ENCODE data around the gene NAA38. TPM values are rescaled to one million over a fixed set of nuclear protein-coding genes. Genes with fewer than 3 reads are reported as not detected.
"Not testable (repeated sequence)": the region's sequence is repeated elsewhere in the genome, so short reads cannot be mapped to it uniquely, and the experiment has no call there.

NAA38 gene
- total RNA-seq, 6 experiments from 2014 or later: 27.2 to 43.0 (median 30.8) TPM

DNA sequence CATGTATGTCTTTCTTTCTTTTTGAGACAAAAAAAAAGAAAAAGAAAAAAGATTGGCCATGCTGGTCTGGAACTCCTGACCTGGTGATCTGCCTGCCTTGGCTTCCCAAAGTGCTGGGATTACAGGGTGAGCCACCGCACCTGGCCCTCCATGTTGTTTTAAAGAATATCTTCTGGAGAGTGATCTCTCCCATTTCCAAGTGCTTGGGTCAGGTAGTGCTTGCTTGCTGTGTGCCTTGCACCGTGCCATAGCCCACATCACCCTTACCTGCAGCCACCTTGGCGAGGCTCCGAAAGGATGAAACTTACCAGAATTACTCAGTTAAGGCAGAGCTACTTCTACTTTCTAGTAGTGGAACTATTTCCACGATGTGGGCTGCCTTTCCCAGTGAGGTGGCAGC, 42.4 kb downstream of the NAA38 start:
- WGBS (ENCODE audit: insufficient coverage, low coverage, low lambda C conversion rate, missing lambda C conversion rate): 75% methylated on average over 4 of the region's 5 CpGs
- intact Hi-C loops (cut with DNase I): loop anchor here in 1 of 2 donors (5.0 kb wide), 1 partner anchor 37 kb away; no protein-coding TSS in a partner anchor

DNA sequence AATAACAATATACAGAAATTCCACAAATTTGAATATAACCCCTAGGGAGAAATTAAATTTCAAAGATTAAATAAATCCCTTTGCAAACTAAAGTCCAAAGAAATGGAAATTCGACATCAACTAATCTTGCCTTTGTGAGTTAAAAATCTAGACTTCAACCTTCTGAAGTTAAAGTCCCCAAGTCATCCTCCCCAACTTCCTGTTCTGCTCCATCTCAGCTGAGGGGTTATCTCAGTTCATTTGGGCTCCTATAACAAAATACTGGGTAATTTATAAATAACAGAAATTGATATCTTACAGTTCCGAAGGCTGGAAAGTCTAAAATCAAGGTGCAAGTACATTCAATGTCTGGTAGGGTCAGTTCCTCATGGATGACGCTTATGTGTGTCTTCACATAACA, 46.1 kb downstream of the NAA38 start:
- Histone ChIP-seq H3K9me3 (no peaks in the 10 kb centered on the region), H3K36me3 (no peaks in the 10 kb centered on the region), H3K27ac (no peak overlapping the region), H3K4me1 (no peaks in the 10 kb centered on the region), H3K27me3 (no peaks in the 10 kb centered on the region), H3K4me3 (no peak overlapping the region)
- no peak for TF ChIP-seq POLR2A (IDR thresholded peaks at IDR 0.05)
- TF ChIP-seq, protein P1, sequence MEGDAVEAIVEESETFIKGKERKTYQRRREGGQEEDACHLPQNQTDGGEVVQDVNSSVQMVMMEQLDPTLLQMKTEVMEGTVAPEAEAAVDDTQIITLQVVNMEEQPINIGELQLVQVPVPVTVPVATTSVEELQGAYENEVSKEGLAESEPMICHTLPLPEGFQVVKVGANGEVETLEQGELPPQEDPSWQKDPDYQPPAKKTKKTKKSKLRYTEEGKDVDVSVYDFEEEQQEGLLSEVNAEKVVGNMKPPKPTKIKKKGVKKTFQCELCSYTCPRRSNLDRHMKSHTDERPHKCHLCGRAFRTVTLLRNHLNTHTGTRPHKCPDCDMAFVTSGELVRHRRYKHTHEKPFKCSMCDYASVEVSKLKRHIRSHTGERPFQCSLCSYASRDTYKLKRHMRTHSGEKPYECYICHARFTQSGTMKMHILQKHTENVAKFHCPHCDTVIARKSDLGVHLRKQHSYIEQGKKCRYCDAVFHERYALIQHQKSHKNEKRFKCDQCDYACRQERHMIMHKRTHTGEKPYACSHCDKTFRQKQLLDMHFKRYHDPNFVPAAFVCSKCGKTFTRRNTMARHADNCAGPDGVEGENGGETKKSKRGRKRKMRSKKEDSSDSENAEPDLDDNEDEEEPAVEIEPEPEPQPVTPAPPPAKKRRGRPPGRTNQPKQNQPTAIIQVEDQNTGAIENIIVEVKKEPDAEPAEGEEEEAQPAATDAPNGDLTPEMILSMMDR (IDR thresholded peaks at IDR 0.05): no peak
- no peak for DNase-seq
- 60% methylated on average over 3 of the region's 3 CpGs for WGBS (ENCODE audit: insufficient coverage, low coverage, low lambda C conversion rate, missing lambda C conversion rate)
- intact Hi-C loops (cut with DNase I): no loop called here
- no peak for ATAC-seq

More for the DNA sequence above, 42.4 kb downstream of the NAA38 start:
- ATAC-seq (no peak), DNase-seq (no peak)
- Histone ChIP-seq H3K36me3 (no peaks in the 10 kb centered on the region), H3K4me1 (no peaks in the 10 kb centered on the region), H3K4me3 (no peak overlapping the region), H3K9me3 (no peaks in the 10 kb centered on the region), H3K27ac (no peak overlapping the region), H3K27me3 (no peaks in the 10 kb centered on the region)
- TF ChIP-seq, protein P1 (IDR thresholded peaks at IDR 0.05): no peak
- TF ChIP-seq POLR2A (IDR thresholded peaks at IDR 0.05): no peak

GRCh38 chr17:7809791-7810343, 47.5 kb downstream of the NAA38 start:
- DNase-seq; intact Hi-C loops (cut with DNase I); ATAC-seq: not testable (repeated sequence)

GRCh38 chr17:7809086-7809790, 48.1 kb downstream of the NAA38 start:
- no peaks in the 10 kb centered on the region for H3K9me3 ChIP-seq
- 72% methylated on average over 11 of the region's 11 CpGs for whole genome bisulfite sequencing (ENCODE audit: insufficient coverage, low coverage, low lambda C conversion rate, missing lambda C conversion rate)
- ATAC-seq (no peak), DNase-seq (peak in 1 of 3 donors; percentile 21)
- TF ChIP-seq, protein P1 (IDR thresholded peaks at IDR 0.05): no peak
- no peak for TF ChIP-seq POLR2A (IDR thresholded peaks at IDR 0.05)
- H3K36me3 ChIP-seq: no peaks in the 10 kb centered on the region
- H3K27ac ChIP-seq: no peak overlapping the region
- intact Hi-C loops (cut with DNase I): no loop called here
- H3K27me3 ChIP-seq: no peaks in the 10 kb centered on the region
- H3K4me3 ChIP-seq: no peak overlapping the region
- H3K4me1 ChIP-seq: no peaks in the 10 kb centered on the region

More at GRCh38 chr17:7809791-7810343, 47.5 kb downstream of the NAA38 start:
- not testable (repeated sequence) for H3K27me3 ChIP-seq, H3K9me3 ChIP-seq, H3K4me1 ChIP-seq, H3K36me3 ChIP-seq, H3K27ac ChIP-seq, H3K4me3 ChIP-seq
- WGBS (ENCODE audit: insufficient coverage, low coverage, low lambda C conversion rate, missing lambda C conversion rate): 67% methylated on average over 7 of the region's 9 CpGs

GRCh38 chr17:7807206-7807605, 50.2 kb downstream of the NAA38 start:
- ATAC-seq: no peak
- 100% methylated on average over 1 of the region's 21 CpGs for WGBS (ENCODE audit: insufficient coverage, low coverage, low lambda C conversion rate, missing lambda C conversion rate)
- Histone ChIP-seq H3K4me3 (no peak overlapping the region), H3K27me3 (no peaks in the 10 kb centered on the region), H3K27ac (no peak overlapping the region), H3K4me1 (no peaks in the 10 kb centered on the region), H3K36me3 (no peaks in the 10 kb centered on the region), H3K9me3 (no peaks in the 10 kb centered on the region)
- no peak for DNase-seq
- intact Hi-C loops (cut with DNase I): no loop called here
- TF ChIP-seq POLR2A (IDR thresholded peaks at IDR 0.05): no peak

Small RNAs within 50 kb of the gene (small RNA-seq; reads per million reads assigned to genes)
- 0 reads per million in 2 experiments for gene SCARNA21

Other genes with a start within 250 kb of the NAA38 start
- gene FXR2, start 242.7 kb downstream of the NAA38 start, total RNA-seq: 10 to 100 TPM; 14.3 to 23.2 (median 16.7) TPM
- 100 to 1,000 TPM in 5 of 6 experiments, 10 to 100 TPM in 1; 99.3 to 187 (median 120) TPM for gene SAT2, start 229.7 kb downstream of the NAA38 start, total RNA-seq
- gene SHBG, start 227.4 kb downstream of the NAA38 start, total RNA-seq: 10 to 100 TPM in 5 of 6 experiments, 1 to 10 TPM in 1; 2.4 to 70.2 (median 15.4) TPM
- gene ATP1B2, start 206.6 kb downstream of the NAA38 start, total RNA-seq: 1 to 10 TPM in 3 of 6 experiments, under 1 TPM in 3; 0.43 to 1.7 (median 0.91) TPM
- gene TP53, start 170.1 kb downstream of the NAA38 start, total RNA-seq: 10 to 100 TPM; 12.9 to 30.0 (median 23.0) TPM
- gene WRAP53, start 169.1 kb downstream of the NAA38 start, total RNA-seq: 1 to 10 TPM; 1.9 to 3.8 (median 3.0) TPM
- gene EFNB3, start 152.4 kb downstream of the NAA38 start, total RNA-seq: 1 to 10 TPM in 1 of 6 experiments, under 1 TPM in 5; 0.26 to 1.1 (median 0.83) TPM
- under 1 TPM; 0.12 to 0.38 (median 0.27) TPM for gene DNAH2, start 139.8 kb downstream of the NAA38 start, total RNA-seq
- 10 to 100 TPM in 4 of 6 experiments, 1 to 10 TPM in 2; 6.1 to 12.8 (median 10.9) TPM for gene KDM6B, start 23.3 kb downstream of the NAA38 start, total RNA-seq
- gene TMEM88, start 2.5 kb downstream of the NAA38 start, total RNA-seq: 1 to 10 TPM in 4 of 6 experiments, under 1 TPM in 2; 0.74 to 2.4 (median 1.2) TPM
- gene CYB5D1, start 444 bp upstream of the NAA38 start, total RNA-seq: 10 to 100 TPM in 1 of 6 experiments, 1 to 10 TPM in 5; 6.0 to 11.7 (median 7.4) TPM
- gene CHD3, start 31.2 kb upstream of the NAA38 start, total RNA-seq: 1 to 10 TPM; 3.2 to 7.2 (median 5.1) TPM
- under 1 TPM; 0.18 to 0.70 (median 0.46) TPM for gene RNF227, start 58.7 kb upstream of the NAA38 start, total RNA-seq
- gene KCNAB3, start 72.3 kb upstream of the NAA38 start, total RNA-seq: 1 to 10 TPM in 3 of 6 experiments, under 1 TPM in 2, not detected in 1; 0.61 to 2.9 (median 1.0) TPM
- gene TRAPPC1, start 74.4 kb upstream of the NAA38 start, total RNA-seq: 10 to 100 TPM; 43.7 to 57.1 (median 48.3) TPM
- 10 to 100 TPM in 2 of 6 experiments, 1 to 10 TPM in 4; 7.3 to 12.7 (median 9.4) TPM for gene CNTROB, start 74.6 kb upstream of the NAA38 start, total RNA-seq
- under 1 TPM in 1 of 6 experiments, not detected in 5; 0.33 TPM for gene GUCY2D, start 145.1 kb upstream of the NAA38 start, total RNA-seq
- gene ALOX15B, start 181.5 kb upstream of the NAA38 start, total RNA-seq: 1 to 10 TPM in 2 of 6 experiments, under 1 TPM in 4; 0.22 to 2.2 (median 0.72) TPM
- gene ALOX12B, start 230.2 kb upstream of the NAA38 start, total RNA-seq: not detected

Measured in right lobe of liver (tissue), 6 donors.